Adrenal gland (tissue), 5 donors: ENCODE results near the gene SH2D1B.

Experiments used
- CTCF ChIP-seq, 6 experiments: fragments of 450-650 bp in 4 of 6; fragments of 200-600 bp in 2 of 6; sonication (generic) in 1 of 6; IDR thresholded peaks; 1 replicate in 5 of 6; 2 replicates in 1 of 6; pipeline versions ENCODE4 v1.5.1 to v1.8.0; 2016 to 2021; ENCODE audit warnings: antibody characterized with exemption in 6 of 6, mild to moderate bottlenecking in 2 of 6, moderate library complexity in 1 of 6
- POLR2A ChIP-seq, 2 donors: fragments of 450-650 bp; IDR thresholded peaks; one replicate each; pipeline ENCODE4 v1.6.1; 2017; ENCODE audit warnings: antibody characterized with exemption in 2 of 2, mild to moderate bottlenecking in 2 of 2, moderate library complexity in 1 of 2
- donor health status: DM: no; HTN: no; CAD: no.

- TF ChIP-seq CTCF (IDR thresholded peaks at IDR 0.05) (no peak), POLR2A (IDR thresholded peaks at IDR 0.05) (no peak)
Observed at GRCh38 chr1:162416215-162416614, 4.3 kb upstream of the SH2D1B start.
